Esophagus muscularis mucosa (tissue), 4 donors: ENCODE results near the gene KIF2A. TPM values are rescaled to one million over a fixed set of nuclear protein-coding genes. Genes with fewer than 3 reads are reported as not detected.

ENCODE experiments used
- DNase-seq: peaks from one replicate; pipeline ENCODE4 v3.0.0-alpha.2; 2017; ENCODE audit errors: extremely low spot score
- H3K27ac ChIP-seq, 4 donors: fragments of 200-600 bp; sonication (generic); replicated peaks in 1 of 4; 1 replicate in 3 of 4; 2 replicates in 1 of 4; pipeline ENCODE4 v1.5.1; 2016 to 2019; ENCODE audit warnings: mild to moderate bottlenecking in 1 of 4
- H3K27me3 ChIP-seq, 4 donors: fragments of 200-600 bp; sonication (generic); one replicate each; pipeline versions ENCODE4 v1.5.1 to v1.6.0; 2016 to 2019
- H3K36me3 ChIP-seq, 4 donors: fragments of 200-600 bp; sonication (generic); one replicate each; pipeline ENCODE4 v1.5.1; 2016 to 2019
- H3K4me1 ChIP-seq, 4 donors: fragments of 200-600 bp; sonication (generic); one replicate each; pipeline ENCODE4 v1.5.1; 2016 to 2019
- H3K4me3 ChIP-seq, 4 donors: fragments of 200-600 bp; sonication (generic); 1 replicate in 2 of 4; 2 replicates in 2 of 4; pipeline ENCODE4 v1.5.1; 2016 to 2019; ENCODE audit warnings: mild to moderate bottlenecking in 4 of 4, moderate library complexity in 1 of 4
- H3K9me3 ChIP-seq, 4 donors: fragments of 200-600 bp; sonication (generic); 1 replicate in 3 of 4; 2 replicates in 1 of 4; pipeline ENCODE4 v1.5.1; 2016 to 2019
- EP300 ChIP-seq: sonication (generic); formaldehyde crosslinking; IDR thresholded peaks from one replicate; pipeline ENCODE4 v1.6.1; 2017; ENCODE audit warnings: antibody characterized with exemption
- POLR2A ChIP-seq: fragments of 450-650 bp; IDR thresholded peaks from one replicate; pipeline ENCODE4 v1.6.1; 2017; ENCODE audit warnings: antibody characterized with exemption, moderate library complexity, mild to moderate bottlenecking, low read depth
- POLR2AphosphoS5 ChIP-seq, 2 donors: sonication (generic); formaldehyde crosslinking; IDR thresholded peaks; one replicate each; pipeline ENCODE4 v1.6.1; 2017; ENCODE audit warnings: antibody characterized with exemption in 2 of 2
- WGBS: methylation state at CpG from one replicate; pipeline ENCODE4 v1.1.5; 2018; 5-methylcytosine and 5-hydroxymethylcytosine counted together
- intact Hi-C: fragments of 100-400 bp; cut with DNase I; formaldehyde crosslinking; loops from one replicate; pipeline ENCODE4 v1.15.1; 2023
- total RNA-seq, 4 donors: library from RNA; depleted of rRNA; stranded (reverse); fragments of >200 nt; gene quantifications; one replicate each; pipeline versions ENCODE4 v1.1.0 to v1.2.1, GENCODE V29; 2016
- TF ChIP-seq, protein P1 (sequence below), 3 experiments: fragments of 200-600 bp in 2 of 3; fragments of 450-650 bp in 1 of 3; sonication (generic) in 2 of 3; IDR thresholded peaks; one replicate each; pipeline ENCODE4 v1.5.1; 2017 to 2019; ENCODE audit warnings: antibody characterized with exemption in 3 of 3, mild to moderate bottlenecking in 2 of 3, moderate library complexity in 1 of 3

Gene KIF2A
- total RNA-seq, 4 donors from 2014 or later, result 31.6 to 37.1 (median 33.3) TPM

DNA sequence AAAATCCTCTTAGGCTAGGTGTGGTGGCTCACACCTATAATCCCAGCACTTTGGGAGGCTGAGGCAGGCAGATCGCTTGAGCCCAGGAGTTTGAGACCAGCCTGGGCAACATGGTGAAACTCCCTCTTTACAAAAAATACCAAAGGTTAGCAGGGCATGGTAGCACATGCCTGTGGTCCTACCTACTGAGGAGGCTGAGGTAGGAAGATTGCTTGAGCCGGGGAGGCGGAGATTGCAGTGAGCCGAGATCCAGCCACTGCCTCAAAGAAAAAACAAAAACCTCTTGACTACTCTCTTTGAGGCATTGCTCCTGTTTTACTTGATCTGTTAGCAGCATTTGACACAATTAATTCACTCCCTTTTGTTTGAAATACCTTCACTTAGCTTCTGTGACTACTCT, 20.7 kb downstream of the KIF2A start:
- intact Hi-C loops, result no loop called here
- Histone ChIP-seq H3K9me3 (no peaks in the 10 kb centered on the region), H3K27me3 (no peaks in the 10 kb centered on the region), H3K36me3 (peaks cover 0 to 3% (median 0%) of the 10 kb centered on the region in 4 donors), H3K27ac (no peak overlapping the region), H3K4me3 (no peak overlapping the region), H3K4me1 (peaks cover 0 to 9% (median 7%) of the 10 kb centered on the region in 4 donors)
- TF ChIP-seq EP300 (no peak), POLR2A (no peak), POLR2AphosphoS5 (IDR thresholded peaks at IDR 0.05) (no peak)
- TF ChIP-seq, protein P1, sequence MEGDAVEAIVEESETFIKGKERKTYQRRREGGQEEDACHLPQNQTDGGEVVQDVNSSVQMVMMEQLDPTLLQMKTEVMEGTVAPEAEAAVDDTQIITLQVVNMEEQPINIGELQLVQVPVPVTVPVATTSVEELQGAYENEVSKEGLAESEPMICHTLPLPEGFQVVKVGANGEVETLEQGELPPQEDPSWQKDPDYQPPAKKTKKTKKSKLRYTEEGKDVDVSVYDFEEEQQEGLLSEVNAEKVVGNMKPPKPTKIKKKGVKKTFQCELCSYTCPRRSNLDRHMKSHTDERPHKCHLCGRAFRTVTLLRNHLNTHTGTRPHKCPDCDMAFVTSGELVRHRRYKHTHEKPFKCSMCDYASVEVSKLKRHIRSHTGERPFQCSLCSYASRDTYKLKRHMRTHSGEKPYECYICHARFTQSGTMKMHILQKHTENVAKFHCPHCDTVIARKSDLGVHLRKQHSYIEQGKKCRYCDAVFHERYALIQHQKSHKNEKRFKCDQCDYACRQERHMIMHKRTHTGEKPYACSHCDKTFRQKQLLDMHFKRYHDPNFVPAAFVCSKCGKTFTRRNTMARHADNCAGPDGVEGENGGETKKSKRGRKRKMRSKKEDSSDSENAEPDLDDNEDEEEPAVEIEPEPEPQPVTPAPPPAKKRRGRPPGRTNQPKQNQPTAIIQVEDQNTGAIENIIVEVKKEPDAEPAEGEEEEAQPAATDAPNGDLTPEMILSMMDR (IDR thresholded peaks at IDR 0.05), result no peak
- DNase-seq, result no peak
- WGBS, result 91% methylated on average over 4 of the region's 4 CpGs

DNA sequence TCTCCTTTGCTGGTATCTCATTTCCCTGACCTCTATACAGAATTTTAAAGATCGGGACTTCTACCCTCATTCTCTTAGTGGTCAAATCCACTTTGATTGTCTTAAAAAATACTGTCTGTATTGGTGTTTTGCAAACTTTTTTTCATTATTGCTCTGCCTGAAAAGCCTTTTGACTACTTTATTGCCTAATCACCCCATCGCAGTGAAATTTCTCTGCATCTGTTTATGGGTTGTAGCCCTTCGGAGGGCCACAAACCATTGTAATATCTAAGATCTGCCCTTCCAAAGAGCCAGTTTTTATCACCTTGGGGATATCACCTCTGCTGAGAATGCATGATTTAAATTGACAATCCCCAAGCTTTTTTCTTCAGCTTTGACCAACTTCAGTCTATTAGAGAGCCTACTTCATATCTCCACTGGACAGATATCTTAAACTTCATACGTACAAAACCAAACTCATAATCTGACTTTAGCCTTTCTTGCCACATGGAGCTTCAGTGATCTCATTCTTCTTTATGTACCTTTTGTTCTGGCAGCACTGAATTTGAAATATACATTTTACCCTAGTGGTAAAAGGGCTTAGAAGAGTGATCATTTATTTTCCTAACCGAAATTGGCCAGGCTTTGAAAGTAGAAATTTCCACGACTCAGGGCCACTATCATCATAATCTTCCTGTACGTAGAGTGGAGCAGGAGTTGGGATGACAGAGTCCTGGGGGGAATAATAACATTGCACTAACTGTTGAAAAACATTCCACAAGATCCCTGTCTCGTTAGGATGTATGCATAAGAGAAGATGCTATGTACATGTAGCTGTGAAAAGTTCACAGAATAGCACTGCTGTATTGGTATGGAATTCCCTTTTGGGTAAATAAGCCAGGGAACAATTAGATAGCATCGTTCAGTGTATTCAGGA, 21.4 kb downstream of the KIF2A start:
- intact Hi-C loops, result no loop called here
- DNase-seq, result no peak
- 75% methylated on average over 9 of the region's 9 CpGs for WGBS
- Histone ChIP-seq H3K27ac (no peak overlapping the region), H3K4me1 (peaks cover 0 to 14% (median 8%) of the 10 kb centered on the region in 4 donors), H3K4me3 (no peak overlapping the region), H3K9me3 (no peaks in the 10 kb centered on the region), H3K27me3 (no peaks in the 10 kb centered on the region), H3K36me3 (no peaks in the 10 kb centered on the region)
- no peak for TF ChIP-seq POLR2A
- no peak for TF ChIP-seq EP300
- TF ChIP-seq, protein P1 (IDR thresholded peaks at IDR 0.05), result no peak
- TF ChIP-seq POLR2AphosphoS5 (IDR thresholded peaks at IDR 0.05), result no peak

DNA sequence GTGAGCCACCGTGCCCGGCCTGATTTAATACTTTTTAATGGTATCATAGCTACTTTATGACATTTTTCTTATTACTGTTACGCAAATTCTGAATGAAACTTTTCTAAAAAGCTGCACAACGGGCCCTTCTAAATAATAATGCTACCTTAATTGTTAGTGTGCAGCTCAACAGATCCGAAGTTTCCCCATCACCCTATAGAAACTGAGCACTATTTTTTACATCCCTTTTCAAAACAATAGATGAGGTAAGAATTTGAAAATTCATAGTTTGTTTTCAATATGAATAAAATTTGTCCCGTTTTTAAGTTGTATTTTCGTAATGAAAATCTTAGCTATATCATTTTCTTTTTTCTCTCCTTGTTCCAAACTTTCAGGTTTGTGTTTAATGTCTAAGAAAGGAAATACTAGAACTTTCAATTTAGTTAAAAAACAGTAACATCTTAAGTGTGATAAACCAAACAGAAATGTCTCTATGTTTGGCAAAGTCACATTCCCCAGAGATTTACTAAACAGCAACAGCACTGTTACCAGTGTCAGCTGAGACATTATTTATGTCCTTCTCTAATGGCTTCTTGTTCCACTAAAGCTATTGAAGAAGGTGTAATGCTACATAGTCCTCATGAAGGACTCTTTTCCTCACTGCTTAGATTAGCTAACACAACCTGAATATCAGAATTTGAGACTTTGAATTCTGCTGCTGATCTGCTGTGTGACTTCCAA, 22.9 kb downstream of the KIF2A start:
- Histone ChIP-seq H3K27ac (no peak overlapping the region), H3K27me3 (no peaks in the 10 kb centered on the region), H3K4me1 (peaks cover 0 to 22% (median 8%) of the 10 kb centered on the region in 4 donors), H3K36me3 (no peaks in the 10 kb centered on the region), H3K4me3 (no peak overlapping the region), H3K9me3 (no peaks in the 10 kb centered on the region)
- DNase-seq, result no peak
- WGBS, result 89% methylated on average over 7 of the region's 7 CpGs
- intact Hi-C loops, result no loop called here
- no peak for TF ChIP-seq EP300
- TF ChIP-seq, protein P1 (IDR thresholded peaks at IDR 0.05), result no peak
- TF ChIP-seq POLR2A, result no peak
- TF ChIP-seq POLR2AphosphoS5 (IDR thresholded peaks at IDR 0.05), result no peak

DNA sequence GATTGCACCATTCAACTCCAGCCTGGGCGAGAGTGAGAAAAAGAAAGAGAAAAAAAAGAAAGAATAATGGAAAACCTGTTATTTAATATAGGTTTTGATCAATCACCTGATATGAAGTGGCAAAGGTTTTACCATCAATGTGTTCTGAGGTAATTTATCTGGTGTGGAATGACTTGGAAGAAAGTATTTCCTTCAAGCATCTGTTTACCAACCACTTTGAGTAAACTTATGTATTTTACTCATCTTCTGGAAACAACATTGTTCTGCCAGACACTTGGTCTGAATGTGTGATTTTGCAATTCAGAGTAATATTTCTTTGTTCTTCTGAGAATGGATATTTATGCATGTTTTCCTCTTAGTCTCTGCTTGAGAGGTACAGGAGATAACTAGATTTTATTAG, 24.3 kb downstream of the KIF2A start:
- DNase-seq, result no peak
- 96% methylated on average over 1 of the region's 1 CpG for WGBS
- H3K9me3 ChIP-seq, result no peaks in the 10 kb centered on the region
- H3K36me3 ChIP-seq, result peaks cover 0 to 6% (median 0%) of the 10 kb centered on the region in 4 donors
- H3K27me3 ChIP-seq, result no peaks in the 10 kb centered on the region
- TF ChIP-seq EP300 (no peak), POLR2AphosphoS5 (IDR thresholded peaks at IDR 0.05) (no peak), POLR2A (no peak)
- TF ChIP-seq, protein P1 (IDR thresholded peaks at IDR 0.05), result no peak
- H3K4me1 ChIP-seq, result peaks cover 0 to 22% (median 8%) of the 10 kb centered on the region in 4 donors
- H3K27ac ChIP-seq, result no peak overlapping the region
- no peak overlapping the region for H3K4me3 ChIP-seq
- intact Hi-C loops, result no loop called here
